Osteoblast (primary cell): ENCODE measurements around the gene ADNP2. TPM values are rescaled to one million over a fixed set of nuclear protein-coding genes. Genes with fewer than 3 reads are reported as not detected.

ENCODE experiments used
- DNase-seq: peaks from one replicate; pipeline ENCODE4 v3.0.0; 2011; ENCODE audit warnings: low spot score, mixed read lengths; ENCODE audit not compliant: insufficient read length; ENCODE audit errors: missing footprints
- H2AFZ ChIP-seq: 2 replicates; pipeline ENCODE4 v1.6.0; 2011; ENCODE audit warnings: mild to moderate bottlenecking, low read length
- H3K27ac ChIP-seq: 2 replicates; pipeline ENCODE4 v1.5.1; 2011; ENCODE audit warnings: mild to moderate bottlenecking, low read depth, low read length, moderate library complexity
- H3K27me3 ChIP-seq: 2 replicates; pipeline ENCODE4 v1.6.0; 2012; ENCODE audit warnings: mild to moderate bottlenecking, control low read depth, inconsistent platforms, low read length, moderate library complexity; ENCODE audit not compliant: insufficient read depth
- H3K36me3 ChIP-seq: 2 replicates; pipeline ENCODE4 v1.5.1; 2011; ENCODE audit warnings: mild to moderate bottlenecking, low read length, control low read depth, moderate library complexity; ENCODE audit not compliant: insufficient read depth
- H3K4me1 ChIP-seq: 2 replicates; pipeline ENCODE4 v1.5.1; 2011; ENCODE audit warnings: mild to moderate bottlenecking, low read length, control low read depth, moderate library complexity; ENCODE audit not compliant: insufficient read depth
- H3K4me2 ChIP-seq: 2 replicates; pipeline ENCODE4 v1.6.0; 2011; ENCODE audit warnings: mild to moderate bottlenecking, low read length; ENCODE audit not compliant: insufficient read depth
- H3K4me3 ChIP-seq: fragments of 200-600 bp; sonication (generic); 3 replicates; pipeline ENCODE4 v1.5.1; 2012; ENCODE audit warnings: mild to moderate bottlenecking, low read length, inconsistent platforms; ENCODE audit not compliant: insufficient read depth
- H3K79me2 ChIP-seq: 2 replicates; pipeline ENCODE4 v1.6.0; 2012; ENCODE audit warnings: mild to moderate bottlenecking, low read length, control low read depth, inconsistent platforms; ENCODE audit not compliant: insufficient read depth
- H3K9me3 ChIP-seq: 2 replicates; pipeline ENCODE4 v1.5.1; 2011; ENCODE audit warnings: low read depth, low read length, control low read depth
- H4K20me1 ChIP-seq: 2 replicates; pipeline ENCODE4 v1.6.0; 2012; ENCODE audit warnings: mild to moderate bottlenecking, low read length, control low read depth; ENCODE audit not compliant: insufficient read depth
- CTCF ChIP-seq: IDR thresholded peaks from 2 replicates; pipeline ENCODE4 v1.5.1; 2011; ENCODE audit warnings: mild to moderate bottlenecking, low read depth, low read length, moderate library complexity; ENCODE audit errors: extremely low read depth
- total RNA-seq: library from RNA; depleted of rRNA; stranded (reverse); fragments of >200 nt; gene quantifications from 2 replicates; pipeline ENCODE4 v1.2.3, GENCODE V29; 2012

ADNP2 gene
- total RNA-seq, 1 donor: 22.1 TPM

GRCh38 chr18:80171054-80171872 is 62.2 kb downstream of the ADNP2 start:
- Histone ChIP-seq H2AFZ (peak overlapping the region; percentile 87), H3K9me3 (no peaks in the 10 kb centered on the region), H3K79me2 (no peaks in the 10 kb centered on the region), H3K36me3 (no peaks in the 10 kb centered on the region), H3K4me2 (peak overlapping the region; percentile 80), H4K20me1 (no peaks in the 10 kb centered on the region), H3K4me3 (peak overlapping the region; percentile 66), H3K27ac (no peak overlapping the region), H3K27me3 (peaks cover 15% of the 10 kb centered on the region), H3K4me1 (peaks cover 6% of the 10 kb centered on the region)
- TF ChIP-seq CTCF: peak; percentile 82
- peak; percentile 98 for DNase-seq

DNA sequence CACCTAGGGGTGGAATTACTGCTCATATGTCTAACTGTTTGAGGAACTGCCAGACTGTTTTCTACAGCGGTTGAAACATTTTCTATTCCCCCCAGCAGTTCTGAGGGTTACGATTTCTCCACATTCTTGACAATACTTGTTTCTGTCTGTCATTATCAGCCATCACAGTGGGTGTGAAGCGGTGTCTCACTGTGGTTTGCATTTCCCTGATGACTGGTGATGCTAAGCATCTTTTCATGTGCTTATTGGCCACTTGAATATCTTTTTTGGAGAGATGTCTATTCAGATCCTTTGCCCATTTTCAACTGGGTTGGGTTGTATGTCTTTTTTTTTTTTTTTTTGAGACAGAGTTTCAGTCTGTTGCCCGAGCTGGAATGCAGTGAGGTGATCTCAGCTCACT is 63.0 kb downstream of the ADNP2 start:
- Histone ChIP-seq H3K9me3 (no peaks in the 10 kb centered on the region), H2AFZ (no peak overlapping the region), H3K27me3 (peaks cover 18% of the 10 kb centered on the region), H3K4me3 (no peak overlapping the region), H3K79me2 (no peaks in the 10 kb centered on the region), H3K4me1 (peaks cover 6% of the 10 kb centered on the region), H3K4me2 (no peak overlapping the region), H4K20me1 (no peaks in the 10 kb centered on the region), H3K36me3 (no peaks in the 10 kb centered on the region), H3K27ac (no peak overlapping the region)
- DNase-seq: no peak
- TF ChIP-seq CTCF: no peak

GRCh38 chr18:80173060-80173459 is 64.0 kb downstream of the ADNP2 start:
- no peaks in the 10 kb centered on the region for H4K20me1 ChIP-seq
- no peaks in the 10 kb centered on the region for H3K79me2 ChIP-seq
- H2AFZ ChIP-seq: no peak overlapping the region
- H3K36me3 ChIP-seq: no peaks in the 10 kb centered on the region
- H3K27me3 ChIP-seq: peaks cover 18% of the 10 kb centered on the region
- DNase-seq: no peak
- no peaks in the 10 kb centered on the region for H3K9me3 ChIP-seq
- no peak for TF ChIP-seq CTCF
- no peak overlapping the region for H3K4me2 ChIP-seq
- no peak overlapping the region for H3K27ac ChIP-seq
- H3K4me1 ChIP-seq: peaks cover 6% of the 10 kb centered on the region
- H3K4me3 ChIP-seq: no peak overlapping the region

GRCh38 chr18:80175451-80176204 is 66.6 kb downstream of the ADNP2 start:
- Histone ChIP-seq H3K4me3 (no peak overlapping the region), H3K79me2 (no peaks in the 10 kb centered on the region), H2AFZ (no peak overlapping the region), H3K27ac (no peak overlapping the region), H3K36me3 (no peaks in the 10 kb centered on the region), H3K27me3 (peaks cover 18% of the 10 kb centered on the region), H3K9me3 (no peaks in the 10 kb centered on the region), H3K4me1 (peaks cover 6% of the 10 kb centered on the region), H4K20me1 (no peaks in the 10 kb centered on the region), H3K4me2 (no peak overlapping the region)
- DNase-seq: peak; percentile 66
- no peak for TF ChIP-seq CTCF
